GM21723 (cell line): ENCODE results near the gene PLXNB3.
"Not testable (repeated sequence)": the region's sequence is repeated elsewhere in the genome, so short reads cannot be mapped to it uniquely, and the experiment has no call there.

Experiments used
- ATAC-seq: cut with Tn5 transposase; IDR thresholded peaks from one replicate; pipeline ENCODE4 v1.9.1; 2021; ENCODE audit warnings: mild to moderate bottlenecking, moderate library complexity; ENCODE audit not compliant: unreplicated experiment

Gene PLXNB3

GRCh38 chrX:153731845-153732215 is 32.2 kb upstream of the PLXNB3 start:
- ATAC-seq, result no peak

GRCh38 chrX:153732401-153732800 is 31.6 kb upstream of the PLXNB3 start:
- no peak for ATAC-seq

DNA sequence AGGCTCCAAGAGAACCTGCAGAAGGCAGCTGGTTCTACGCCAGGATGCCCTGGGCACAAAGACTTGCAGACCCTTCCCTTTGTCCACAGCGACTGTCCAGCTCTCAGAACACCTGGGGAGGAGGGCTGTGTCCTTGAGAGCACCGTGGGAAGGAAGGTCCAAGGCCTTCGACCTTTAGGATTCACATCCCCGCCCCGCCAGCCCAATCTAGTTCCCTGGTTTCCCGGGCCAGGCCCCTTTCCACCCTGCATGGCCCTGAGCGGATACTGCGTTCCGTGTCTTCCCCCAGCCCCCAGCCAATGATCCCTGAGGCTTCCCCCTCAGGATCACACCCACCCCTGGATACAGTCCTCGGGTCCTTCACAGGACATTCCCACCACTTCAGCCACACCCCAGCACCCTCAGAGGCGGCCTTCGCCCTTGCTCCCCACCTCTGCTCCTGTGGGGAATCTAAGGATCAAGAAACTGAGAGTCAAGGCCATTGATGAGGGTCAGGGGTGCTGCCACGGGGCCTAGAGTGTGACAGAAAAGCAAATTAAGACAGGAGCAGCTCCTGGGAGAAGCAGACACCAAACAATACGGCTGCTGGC is 30.3 kb upstream of the PLXNB3 start:
- ATAC-seq, result no peak

DNA sequence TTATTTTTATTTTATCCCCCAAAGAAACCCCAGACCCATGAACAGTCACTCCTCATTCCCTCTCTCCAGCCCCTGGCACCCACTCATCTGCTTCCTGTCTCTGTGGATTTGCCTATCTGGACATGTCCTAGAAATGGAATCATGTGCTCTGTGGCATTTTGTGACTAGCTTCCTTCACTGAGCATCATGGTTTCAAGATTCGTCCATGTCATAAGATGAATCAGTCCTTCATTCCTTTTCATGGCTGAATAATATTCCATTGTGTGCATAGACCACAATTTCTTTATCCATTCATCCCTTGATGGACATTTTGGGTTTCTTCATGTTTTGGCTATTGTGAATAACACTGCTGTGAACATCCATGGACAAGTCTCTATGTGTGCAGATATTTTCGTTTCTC is 29.2 kb upstream of the PLXNB3 start:
- no peak for ATAC-seq

GRCh38 chrX:153735274-153735673 is 28.8 kb upstream of the PLXNB3 start:
- ATAC-seq, result no peak

DNA sequence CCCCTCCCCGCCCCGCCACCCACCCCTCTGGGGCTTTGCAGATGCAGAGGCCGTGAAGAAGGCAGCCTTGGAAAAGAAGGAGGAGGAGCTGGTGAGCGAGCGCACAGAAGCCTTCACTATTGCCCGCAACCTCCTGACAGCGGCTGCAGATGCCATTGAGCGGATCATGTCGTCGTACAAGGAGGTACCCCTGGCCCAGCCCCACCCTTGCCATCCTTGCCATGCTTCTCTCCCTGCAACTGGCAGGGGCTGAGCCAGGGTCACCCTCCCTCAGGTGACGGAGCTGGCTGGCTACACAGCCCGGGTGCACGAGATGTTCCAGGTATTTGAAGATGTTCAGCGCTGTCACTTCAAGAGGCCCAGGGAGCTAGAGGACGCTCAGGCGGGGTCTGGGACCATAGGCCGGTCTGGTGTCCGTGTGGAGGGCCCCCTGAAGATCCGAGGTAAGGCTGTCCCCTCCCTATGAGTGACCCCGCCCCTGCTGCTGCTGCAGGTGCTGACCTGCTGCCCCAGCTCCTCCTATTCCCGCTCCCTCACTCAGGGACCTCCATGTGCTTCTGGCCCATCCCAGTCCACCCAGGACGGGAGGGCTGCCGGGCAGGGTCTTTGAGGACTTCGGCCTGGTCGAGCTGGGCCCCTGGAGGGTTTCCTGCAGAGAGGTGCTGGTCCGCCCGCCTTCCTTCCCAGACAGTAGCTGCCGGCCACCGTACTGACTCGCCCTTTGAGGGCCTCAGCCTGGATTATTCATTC is 27.8 kb upstream of the PLXNB3 start:
- no peak for ATAC-seq

DNA sequence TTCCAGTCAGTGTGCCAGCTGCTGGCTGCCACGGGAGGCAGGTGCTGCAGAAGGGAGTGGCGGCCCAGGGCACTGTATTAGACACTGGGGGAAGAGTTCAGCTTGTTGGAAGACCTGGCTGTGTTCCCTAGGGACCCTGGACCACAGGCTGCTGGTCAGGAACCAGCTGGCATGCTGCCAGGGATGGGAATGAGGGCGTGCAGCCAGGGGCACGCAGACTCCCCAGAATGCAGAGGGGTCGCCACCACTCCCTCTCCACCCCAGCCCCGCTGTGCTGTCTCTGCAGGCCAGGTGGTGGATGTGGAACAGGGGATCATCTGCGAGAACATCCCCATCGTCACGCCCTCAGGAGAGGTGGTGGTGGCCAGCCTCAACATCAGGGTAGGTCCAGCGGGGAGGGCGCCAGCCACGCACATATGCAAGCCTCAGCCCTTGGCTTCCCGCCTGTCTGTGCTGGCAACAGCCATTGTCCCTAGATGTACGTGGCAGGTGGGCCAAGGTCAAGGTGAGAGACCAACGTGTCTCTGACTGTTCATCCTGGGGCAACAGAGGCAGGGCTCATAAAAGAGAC is 27.1 kb upstream of the PLXNB3 start:
- ATAC-seq, result no peak

GRCh38 chrX:153738056-153738605 is 25.9 kb upstream of the PLXNB3 start:
- no peak for ATAC-seq

DNA sequence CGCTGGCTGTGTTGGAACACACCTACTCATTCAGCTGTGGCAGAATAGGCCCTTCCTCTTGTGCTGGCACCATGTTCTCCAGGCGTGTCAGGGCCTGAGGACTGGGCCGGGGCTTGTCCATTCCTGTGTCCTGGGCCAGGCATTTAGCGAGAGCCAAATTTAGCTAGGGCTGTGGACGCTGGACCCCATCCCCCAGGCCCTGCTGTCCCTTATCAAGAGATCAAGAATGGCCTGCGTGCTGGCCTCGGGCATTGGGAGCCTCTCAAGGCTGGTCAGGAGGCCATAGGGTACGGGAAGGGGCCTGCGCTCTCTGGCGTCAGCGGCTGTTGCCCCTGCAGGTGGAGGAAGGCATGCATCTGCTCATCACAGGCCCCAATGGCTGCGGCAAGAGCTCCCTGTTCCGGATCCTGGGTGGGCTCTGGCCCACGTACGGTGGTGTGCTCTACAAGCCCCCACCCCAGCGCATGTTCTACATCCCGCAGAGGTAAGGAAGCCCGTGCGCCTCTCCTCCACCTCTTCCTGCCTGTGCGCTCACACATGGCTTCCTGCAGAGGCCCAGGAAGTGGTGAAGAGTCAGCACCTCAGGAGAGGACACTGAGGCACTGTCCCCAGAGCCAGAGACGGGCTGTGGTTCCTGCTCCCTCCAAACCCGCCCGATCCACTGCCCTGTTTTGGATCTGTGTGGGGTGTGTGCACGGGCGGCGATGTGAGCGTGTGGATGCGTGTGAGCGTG is 24.1 kb upstream of the PLXNB3 start:
- no peak for ATAC-seq

DNA sequence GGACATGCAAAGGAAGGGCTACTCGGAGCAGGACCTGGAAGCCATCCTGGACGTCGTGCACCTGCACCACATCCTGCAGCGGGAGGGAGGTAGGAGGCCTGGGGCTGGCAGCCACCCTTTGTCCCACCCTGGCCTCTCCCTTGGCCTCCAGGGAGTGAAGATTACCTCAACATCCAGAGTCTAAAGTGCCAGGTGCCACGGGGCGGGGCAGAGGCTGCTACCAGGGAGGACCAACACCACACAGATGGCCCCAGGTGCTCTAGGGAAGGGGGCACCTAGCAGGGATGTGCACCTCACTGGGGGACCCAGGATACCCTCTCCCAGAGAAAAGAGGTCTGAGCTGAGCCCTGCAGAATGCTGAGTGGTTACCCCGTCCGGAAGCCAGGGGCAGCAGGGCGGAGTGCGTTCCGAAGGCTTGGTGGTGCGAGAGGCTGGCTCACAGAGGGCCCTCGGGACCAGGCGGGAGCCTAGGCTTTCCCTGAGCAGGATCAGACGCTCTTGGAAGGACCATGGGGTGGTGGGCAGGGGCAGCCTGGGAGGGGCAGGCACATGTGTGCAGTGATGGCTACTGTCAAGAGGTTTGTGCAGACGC is 23.3 kb upstream of the PLXNB3 start:
- no peak for ATAC-seq

- no peak for ATAC-seq
Observed at GRCh38 chrX:153741446-153741845, 22.6 kb upstream of the PLXNB3 start.

GRCh38 chrX:153742111-153742510 is 21.9 kb upstream of the PLXNB3 start:
- not testable (repeated sequence) for ATAC-seq

- not testable (repeated sequence) for ATAC-seq
Observed at GRCh38 chrX:153742796-153743467, 21.1 kb upstream of the PLXNB3 start.

GRCh38 chrX:153743468-153744209 is 20.4 kb upstream of the PLXNB3 start:
- not testable (repeated sequence) for ATAC-seq

DNA sequence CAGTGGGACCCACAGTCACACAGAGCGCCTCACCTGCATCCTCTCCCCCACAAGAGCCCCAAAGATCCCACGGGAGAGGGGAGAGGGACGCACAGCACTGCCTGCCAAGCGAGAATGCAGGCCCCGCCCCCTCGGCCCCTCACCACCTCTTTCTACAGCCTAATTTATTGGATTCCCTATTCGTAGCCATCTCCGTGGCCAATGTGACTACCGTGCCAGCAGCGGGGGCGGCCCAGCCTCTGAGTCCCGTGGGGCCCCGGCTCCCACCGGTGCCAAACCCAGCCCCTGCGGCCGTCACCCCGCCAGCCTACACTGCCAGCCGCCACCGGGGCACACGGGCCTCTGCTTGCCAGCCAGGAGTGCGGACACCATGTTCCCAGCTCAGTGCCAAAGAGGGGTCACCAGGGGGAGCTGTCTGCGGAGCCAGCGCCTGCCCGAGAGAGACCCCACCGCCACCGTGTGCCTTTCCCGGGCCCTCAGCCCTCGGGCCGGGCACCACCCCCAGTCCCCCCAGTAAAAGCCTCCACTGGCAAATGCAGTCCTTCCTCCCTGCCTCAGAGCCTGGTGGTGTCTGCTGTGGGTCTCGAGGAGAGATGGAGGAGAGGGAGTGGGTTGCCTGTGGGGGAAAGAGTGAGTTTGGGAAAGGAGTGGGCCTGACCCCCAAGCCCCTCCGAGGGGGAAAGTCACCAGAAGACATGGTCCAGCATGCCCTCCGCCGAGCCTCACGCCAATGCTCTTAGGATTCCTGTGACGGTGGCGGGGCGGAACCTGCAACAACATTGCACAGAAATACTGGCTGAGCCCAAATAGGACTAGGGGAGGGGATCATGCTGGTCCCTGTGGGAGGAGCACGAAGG is 19.6 kb upstream of the PLXNB3 start:
- no peak for ATAC-seq

DNA sequence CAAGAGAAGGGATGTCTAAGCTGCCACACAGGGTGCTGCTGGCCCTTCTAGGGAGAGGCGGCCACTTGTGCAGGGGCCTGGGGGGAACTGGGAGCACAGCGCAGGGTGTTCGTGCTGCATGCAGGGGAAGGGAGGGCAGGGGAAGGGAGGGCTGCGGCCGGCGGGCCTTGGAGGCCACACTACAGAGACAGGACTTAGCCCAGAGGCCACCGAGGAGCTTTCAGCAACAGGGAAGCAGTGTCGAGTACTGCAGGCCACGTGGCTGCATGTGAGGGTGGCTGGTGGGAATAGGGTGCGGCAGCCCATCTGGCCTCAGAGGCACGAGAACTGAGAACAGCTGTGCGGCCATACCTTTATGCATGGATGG is 19.0 kb upstream of the PLXNB3 start:
- ATAC-seq, result not testable (repeated sequence)

GRCh38 chrX:153746359-153746758 is 17.7 kb upstream of the PLXNB3 start:
- no peak for ATAC-seq

DNA sequence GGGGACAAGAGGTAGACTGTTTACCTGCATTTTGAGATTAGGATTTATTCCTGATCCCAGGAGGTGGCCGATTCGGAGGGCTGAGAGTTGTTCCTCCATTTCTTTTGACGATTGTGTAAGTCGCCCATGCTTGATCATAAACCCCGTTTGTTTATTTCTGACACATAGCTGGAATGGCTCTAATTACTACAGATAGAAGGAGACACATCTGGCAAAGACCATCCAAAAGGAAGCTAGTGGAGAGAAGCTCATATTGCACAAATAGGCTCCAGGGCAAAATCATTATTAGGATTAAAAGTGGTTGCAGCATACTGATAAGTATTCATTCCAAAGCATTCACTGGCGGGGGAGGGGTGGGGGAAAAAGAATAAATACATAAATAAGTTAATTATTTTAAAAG is 17.1 kb upstream of the PLXNB3 start:
- ATAC-seq, result not testable (repeated sequence)

DNA sequence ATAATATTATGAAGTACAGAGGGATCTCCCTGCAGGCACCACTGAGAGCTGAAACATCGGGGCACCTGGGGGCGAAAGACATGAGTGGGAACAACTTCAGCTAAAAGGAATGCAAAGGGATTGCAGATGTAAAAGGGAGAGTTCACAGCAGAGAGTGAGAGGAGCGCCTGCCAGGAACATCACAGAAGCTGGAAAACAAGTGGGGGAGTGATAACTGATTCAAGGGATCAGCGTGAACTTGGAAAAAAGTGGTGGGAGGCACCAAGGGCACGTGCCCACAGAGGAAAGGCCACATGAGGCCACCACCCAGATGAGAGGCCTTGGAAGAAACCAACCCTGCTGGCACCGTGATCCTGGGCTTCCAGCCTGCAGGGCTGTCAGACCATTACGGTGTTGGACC is 15.0 kb upstream of the PLXNB3 start:
- ATAC-seq, result not testable (repeated sequence)
